GM19372 (cell line): ENCODE data around the gene NUDT16.

Experiments
- ATAC-seq: cut with Tn5 transposase; IDR thresholded peaks from one replicate; pipeline ENCODE4 v1.9.1; 2021; ENCODE audit warnings: mild to moderate bottlenecking, low read depth, moderate library complexity; ENCODE audit not compliant: unreplicated experiment

NUDT16 gene

GRCh38 chr3:131435000-131435399, 53.4 kb downstream of the NUDT16 start:
- no peak for ATAC-seq
